C1 segment of cervical spinal cord (tissue), 14 donors: ENCODE results near the gene ZNF507.
"Not testable (repeated sequence)": the region's sequence is repeated elsewhere in the genome, so short reads cannot be mapped to it uniquely, and the experiment has no call there.

Experiments used
- DNase-seq, 14 donors: peaks; one replicate each; lab custom pipeline; 2025; lab: John Stamatoyannopoulos, UW

ZNF507 gene

DNA sequence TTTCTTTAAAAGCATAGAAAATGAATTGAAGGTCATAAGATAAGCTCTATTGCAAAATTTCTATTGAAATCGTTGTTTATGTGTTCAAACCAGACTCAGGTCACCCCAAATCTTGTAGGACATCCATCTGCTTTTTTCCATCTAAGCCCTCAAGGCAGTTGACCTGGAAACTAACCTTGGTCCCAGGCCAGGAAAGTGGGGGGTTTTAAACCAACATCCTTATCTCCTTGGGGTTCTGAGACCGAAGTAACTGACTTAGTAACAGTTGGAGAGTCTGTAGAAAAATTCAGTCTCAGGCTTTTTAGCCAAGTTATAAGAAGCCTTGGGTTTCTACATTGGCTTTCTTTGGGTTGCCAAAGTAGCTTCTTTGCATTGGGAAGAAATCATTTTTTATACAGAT lies 23.4 kb downstream of the ZNF507 start:
- DNase-seq = no peak

DNA sequence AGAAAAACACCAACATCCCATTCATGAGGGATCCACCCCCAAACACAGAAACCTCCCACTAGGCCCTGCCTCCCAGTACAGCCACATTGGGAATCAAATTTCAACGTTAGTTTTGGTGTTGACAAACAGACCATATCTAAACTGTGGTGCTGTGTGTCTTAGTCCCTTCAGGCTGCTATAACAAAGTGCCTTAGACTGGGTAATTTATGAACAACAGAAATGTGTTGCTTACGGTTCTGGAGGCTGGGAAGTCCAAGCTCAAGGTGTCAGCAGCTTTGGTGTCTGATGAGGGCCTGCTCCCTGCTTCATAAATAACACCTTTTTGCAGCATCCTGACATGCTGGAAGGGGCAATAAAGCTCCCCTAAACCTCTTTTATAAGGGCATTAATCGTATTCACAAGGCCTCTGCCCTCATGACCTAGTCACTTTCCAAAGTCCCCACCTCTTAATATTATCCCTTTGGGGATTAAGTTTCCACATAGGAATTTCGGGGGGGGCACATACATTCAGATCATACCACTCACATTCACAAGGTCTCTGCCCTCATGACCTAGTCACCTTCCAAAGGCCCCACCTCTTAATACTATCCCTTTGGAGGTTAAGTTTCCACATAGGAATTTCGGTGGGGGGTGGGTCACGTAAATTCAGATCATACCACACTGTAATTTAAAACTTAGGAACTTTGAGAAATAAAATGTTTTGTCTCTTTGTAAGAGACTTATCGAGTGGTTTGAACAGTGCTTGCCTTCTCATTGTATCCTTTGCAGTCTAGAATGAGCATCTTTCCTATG lies 27.5 kb downstream of the ZNF507 start:
- no peak for DNase-seq

DNA sequence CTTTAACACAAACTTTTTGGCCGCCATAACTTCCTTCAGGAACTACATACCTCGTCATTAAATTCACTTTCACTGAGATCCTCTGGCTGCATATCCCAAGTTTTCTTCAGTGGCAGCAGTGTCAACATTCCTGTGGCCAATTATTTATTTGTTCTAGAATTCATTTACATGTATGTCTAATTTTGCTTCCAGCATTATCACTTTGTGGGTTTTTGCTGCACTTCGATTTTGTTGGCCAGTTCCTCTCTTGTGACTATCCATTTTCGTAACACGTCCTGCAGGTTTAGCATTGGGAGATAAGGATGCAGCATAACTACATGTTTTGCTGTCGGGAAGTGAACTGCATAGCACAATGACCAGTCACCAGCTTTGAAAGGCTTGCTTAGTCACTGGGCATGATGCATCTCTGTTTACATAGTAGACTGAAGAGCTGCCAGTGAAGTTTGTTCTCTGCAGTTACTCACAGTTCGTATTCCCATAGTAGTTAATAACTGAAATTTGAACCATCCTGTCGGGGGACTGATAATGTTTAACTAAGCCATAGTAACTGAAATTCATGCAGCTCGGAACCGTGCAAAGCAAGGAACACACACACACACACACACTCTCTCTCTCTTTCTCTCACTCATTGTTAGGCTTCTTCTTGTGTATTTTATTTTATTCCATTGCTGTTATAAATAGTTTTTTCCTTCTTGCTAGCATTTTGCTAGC lies 28.3 kb downstream of the ZNF507 start:
- DNase-seq = peak in 6 of 14 donors; percentile 7 to 62 (median 21)

DNA sequence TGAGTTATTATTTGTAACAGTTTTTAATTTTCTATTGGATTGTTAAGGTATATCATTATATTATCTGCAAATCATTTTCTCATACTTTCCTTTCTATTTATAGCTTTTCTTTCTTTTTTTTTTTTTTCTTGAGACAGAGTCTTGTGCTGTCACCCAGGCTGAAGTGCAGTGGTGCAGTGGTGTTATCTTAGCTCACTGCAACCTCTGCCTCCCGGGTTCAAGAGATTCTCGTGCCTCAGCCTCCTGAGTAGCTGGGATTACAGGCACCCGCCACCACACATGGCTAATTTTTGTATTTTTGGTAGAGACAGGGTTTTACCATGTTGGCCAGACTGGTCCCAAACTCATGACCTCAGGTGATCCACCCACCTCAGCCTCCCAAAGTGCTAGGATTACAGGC lies 29.0 kb downstream of the ZNF507 start:
- DNase-seq = not testable (repeated sequence)

DNA sequence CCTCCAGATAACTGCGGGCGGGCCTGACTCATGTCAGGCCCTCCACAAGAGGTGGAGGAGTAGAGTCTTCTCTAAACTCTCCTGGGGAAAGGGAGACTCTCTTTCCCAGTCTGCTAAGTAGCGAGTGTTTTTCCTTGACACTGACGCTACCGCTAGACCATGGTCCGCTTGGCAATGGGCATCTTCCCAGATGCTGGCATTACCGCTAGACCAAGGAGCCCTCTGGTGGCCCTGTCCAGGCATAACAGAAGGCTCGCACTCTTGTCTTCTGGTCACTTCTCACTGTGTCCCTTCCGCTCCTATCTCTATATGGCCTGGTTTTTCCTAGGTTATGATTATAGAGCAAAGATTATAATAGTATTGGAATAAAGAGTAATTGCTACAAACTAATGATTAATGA lies 31.7 kb downstream of the ZNF507 start:
- DNase-seq = peak in 2 of 14 donors; percentile 8 to 17

DNA sequence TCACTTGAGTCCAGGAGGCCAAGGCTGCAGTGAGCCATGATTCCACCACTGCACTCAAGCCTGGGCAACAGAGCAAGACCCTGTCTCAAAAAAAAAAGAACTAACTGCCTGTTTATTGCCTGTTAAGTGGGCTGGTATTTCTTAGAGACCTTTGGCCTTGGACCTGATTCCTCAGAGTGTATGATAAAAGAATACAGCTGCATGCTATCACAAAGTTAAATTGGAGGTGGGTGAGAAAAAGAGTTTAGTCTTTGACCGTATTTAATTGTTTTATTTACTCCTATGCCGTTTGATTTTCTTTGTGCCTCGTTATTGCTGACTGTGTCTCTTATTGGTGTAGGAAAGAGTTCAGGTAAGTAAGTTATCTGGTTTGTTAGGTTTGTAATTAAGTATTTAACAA lies 34.9 kb downstream of the ZNF507 start:
- DNase-seq = no peak

DNA sequence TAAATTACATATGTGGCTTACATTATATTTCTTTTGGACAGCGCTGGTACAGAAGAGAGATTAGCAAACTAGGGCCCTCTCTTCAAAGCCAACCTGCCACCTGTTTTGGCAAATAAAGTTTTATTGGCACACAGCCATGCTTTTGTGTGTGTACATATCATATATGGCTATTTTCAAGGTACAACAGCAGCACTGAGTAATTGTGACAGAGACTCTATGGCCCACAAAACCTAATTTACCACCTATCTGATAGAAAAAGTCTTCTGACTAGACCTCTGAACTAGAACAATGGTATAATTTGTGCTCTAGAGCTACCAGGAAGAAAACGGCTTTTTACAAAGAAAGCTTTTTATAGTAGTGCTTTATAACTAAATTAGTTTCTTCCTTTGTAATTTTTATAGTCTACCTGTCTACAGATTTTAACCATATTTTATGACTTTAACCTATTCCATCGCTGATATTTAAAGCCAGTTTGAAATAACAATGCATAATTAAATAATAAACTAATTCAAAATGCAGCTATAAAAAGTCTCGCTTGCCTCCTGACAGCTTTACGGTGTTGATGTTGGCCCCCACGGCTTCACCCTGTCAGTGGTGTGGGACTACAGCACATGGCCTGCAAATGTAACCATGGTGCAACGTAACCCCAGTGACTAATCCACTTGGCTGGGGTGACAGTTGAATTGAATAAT lies 42.4 kb downstream of the ZNF507 start:
- DNase-seq = no peak

DNA sequence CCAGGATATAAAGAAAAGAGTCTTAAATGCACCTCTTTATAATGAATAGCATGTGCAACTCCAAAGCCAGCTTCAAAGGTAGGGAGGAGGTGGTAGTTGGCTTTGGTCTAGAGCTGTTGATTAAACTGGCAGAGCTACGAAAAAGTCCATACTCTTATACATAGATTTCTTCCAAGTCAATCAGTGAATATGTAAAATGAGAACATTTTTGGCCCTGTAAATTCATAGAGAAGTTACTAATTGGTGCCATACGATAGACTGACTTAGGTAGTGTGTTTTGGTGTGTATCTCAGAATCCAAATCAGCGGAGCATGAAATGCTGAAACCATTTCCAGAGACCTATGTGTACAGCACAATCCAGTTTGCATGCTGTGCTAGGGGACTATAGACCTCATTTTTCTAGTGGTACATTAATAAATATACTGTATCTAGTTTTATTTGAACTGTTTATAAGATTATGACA lies 43.0 kb downstream of the ZNF507 start:
- no peak for DNase-seq

DNA sequence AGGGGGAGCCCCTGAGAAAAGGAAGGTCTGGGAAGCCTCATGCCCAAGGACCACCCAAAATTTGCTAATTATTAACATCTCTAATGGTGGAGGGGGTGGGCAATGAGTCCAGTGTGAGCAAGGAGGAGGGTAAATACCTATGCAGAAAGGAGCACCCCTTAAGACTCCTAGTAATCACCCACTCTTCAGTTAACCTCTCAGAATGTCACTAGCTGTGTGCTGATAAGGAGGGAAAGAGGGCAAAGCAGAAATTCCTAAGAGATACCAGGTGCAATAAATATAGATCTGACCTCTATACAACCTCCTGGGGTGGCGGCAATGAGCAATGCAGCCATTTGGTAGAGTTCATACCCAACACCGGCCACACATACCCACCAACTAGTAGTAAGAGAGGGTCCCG lies 47.5 kb downstream of the ZNF507 start:
- no peak for DNase-seq

DNA sequence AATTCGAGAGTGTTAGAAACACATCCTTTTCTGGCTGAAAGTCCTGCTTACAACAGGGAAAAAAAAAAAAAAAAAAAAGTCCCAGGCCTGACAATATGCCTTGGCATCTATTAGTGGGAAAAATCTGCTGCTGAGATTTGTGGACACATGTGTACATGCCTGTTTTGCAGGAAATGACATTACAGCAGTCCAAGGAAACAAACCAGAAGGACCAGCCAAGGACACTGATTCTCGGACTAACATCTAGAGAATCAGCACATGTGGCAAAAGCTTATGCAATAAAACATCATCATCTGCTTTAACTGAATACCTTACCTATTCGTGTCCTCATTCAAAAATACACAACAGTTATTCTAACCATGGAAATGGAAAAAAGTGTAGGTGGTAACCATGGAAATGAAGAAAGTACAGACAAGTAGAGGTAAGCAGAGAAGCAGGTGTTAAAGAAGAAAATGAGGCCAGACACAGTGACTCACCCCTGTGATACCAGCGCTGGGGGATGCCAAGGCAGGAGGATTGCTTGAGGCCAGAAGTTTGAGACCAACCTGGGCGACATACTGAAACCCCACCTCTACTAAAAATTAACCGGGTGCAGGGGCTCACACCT lies 50.7 kb downstream of the ZNF507 start:
- DNase-seq = no peak

DNA sequence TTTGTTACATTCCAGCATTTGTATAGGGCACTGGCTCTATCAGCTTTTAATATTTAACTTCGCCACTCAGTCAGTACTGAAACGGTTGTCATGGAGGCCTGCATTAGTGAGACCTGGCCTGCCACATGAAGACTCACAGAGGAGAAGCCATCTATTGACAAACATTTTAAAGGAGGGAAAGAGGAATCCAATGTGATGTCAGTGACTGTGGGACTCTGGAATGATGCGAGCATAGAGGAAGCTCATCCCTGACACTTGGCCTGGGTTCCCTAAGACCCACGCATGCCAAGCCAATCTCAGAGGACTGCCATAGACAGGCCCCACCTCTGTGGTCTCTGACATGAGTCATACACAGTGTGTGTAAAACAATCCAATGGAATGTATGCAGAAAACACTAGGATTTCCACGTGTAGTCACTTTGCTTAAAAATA lies 52.3 kb downstream of the ZNF507 start:
- no peak for DNase-seq

DNA sequence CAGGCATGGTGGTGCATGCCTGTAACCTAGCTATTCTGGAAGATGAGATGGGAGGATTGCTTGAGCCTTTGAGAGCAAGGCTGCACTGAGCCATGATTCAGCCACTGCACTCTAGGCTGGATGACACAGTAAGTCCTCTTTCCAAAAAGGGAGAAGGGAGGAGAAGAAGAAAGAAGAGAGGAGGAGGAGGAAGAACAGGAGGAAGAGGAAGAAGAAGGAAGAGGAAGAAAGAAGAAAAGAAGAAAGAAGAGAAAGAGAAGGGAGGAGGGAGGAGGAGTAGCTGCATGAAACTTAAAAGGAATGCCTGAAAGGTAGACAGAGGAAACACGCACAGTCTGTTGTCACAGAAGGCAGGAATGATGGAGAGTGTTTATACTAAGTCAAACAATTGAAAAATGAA lies 56.6 kb downstream of the ZNF507 start:
- DNase-seq = no peak

DNA sequence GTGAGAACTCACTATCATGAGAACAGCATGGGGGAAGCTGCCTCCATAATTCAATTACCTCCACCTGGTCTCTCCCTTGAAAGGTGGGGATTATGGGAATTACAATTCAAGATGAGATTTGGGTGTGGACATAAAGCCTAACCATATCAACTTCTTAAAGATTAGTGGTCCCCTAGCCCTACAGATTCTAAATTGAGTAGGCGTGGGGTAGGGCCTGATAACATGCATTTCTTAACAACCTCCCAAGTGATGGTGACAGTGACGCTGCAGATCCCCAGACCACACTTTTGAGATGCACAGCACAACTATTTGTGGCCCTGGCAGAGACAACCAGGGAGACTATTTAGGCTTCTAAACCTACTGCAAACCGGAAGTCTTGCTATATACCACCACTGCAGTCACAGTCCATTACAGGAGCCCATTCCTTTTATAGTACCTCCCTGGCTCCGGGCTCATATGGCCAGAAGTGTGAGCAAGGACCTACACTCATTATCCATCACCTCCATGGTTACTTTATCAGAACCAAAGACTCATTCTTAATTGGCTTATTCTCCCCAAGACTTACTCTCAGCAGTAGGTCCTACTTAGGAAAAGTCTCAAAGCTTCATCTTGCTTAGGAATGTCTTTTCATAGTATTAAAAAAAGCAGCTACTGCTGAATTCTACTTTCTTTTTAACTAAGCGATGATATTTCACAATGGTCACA lies 58.0 kb downstream of the ZNF507 start:
- no peak for DNase-seq

DNA sequence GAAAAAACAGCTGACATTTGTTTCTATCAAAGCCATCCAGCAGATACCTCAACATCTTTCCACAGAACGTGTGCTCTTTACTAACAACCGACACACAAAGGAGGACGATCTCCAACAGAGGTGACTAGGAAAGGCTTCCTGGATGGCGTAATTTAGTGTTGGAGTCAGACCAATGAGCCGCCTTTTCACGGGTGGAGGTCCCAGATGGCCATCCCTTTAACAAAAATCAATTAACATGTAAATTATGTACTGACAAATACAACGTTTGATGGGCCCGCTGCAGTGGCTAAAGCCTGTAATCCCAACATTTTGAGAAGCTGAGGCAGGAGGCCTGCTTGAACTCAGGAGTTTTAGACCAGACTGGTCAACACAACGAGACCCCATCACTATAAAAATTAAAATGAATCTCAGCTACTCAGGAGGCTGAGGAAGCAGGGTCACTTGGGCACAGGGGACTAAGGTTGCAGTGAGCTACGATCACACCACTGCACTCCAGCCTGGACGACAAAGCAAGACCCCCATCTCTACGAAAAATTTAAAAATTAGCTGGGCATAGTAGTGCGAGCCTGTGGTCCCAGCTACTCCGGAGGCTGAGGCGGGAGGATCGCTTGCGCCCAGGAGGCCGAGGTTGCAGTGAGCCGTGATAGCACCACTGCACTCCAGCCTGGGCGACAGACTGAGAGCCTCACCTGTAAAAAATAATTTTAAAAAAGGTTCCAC lies 59.0 kb downstream of the ZNF507 start:
- no peak for DNase-seq

DNA sequence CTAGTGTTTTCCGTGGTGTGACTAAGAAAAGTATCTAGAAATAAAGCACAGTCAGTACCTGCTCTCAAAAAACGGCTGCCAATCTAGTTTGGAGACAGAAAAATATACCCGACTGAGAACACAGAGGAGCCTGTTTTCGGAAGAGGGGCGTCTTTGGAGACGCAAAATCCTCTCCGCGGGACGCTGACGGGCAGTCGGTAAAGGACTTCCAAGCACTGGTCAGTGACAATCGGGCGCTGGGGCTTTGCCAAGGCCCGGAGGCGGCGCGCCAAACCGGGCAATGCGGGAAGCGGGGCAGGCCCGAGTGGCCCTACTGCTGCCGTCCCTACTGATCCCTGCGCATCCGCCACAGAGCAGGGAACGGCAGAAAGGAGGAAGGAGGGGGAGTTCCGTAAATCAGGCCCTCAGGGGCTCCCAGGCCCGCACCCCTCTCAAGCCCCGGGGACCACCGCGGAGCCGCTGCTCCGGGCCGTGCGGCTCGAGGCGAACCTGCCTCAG lies 59.6 kb downstream of the ZNF507 start:
- DNase-seq = peak in 12 of 14 donors; percentile 14 to 85 (median 75)

DNA sequence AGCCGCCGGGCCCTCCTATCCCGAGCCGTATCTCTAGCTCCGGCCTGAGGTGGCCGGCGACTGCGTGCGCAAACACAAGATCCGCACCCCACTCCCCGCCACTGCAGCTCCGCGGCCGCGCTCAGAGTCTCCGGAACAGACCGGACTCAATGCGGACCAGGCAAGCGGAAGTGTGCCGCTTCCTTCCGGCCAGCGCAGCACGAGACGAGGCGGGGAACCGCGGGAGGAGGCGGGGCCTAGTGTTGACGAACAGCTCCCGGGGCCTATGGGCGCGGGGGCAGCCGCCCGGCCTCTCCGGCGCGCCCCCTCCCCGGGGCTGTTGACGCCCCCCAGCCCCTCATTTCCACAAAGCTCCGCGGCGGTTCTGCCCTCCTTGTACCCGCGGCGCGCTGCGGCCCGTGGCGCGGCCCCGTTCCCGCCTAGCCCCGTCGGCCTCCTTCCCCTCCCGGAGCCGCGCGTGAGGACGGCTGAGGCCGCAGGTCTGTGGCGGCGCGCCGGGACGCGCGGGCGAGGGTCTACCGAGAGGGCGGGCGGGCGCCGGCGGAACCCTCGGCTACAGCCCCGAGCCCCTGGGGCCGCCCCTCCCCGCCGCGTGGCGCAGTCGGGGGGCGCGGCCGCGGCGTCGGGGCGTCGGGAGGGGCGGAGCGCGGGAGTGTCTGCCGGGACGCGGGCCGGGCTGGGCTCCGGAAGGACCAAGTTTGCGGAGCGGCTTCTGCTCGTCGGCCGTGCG lies 60.2 kb downstream of the ZNF507 start, which contains the start of gene DPY19L3:
Gene DPY19L3, plus strand, starts transcription at position 340 of the 730 bp plus-strand sequence. CDS start 2,484 bp downstream, outside the sequence.
- peak; percentile 41 to 96 (median 92) for DNase-seq

DNA sequence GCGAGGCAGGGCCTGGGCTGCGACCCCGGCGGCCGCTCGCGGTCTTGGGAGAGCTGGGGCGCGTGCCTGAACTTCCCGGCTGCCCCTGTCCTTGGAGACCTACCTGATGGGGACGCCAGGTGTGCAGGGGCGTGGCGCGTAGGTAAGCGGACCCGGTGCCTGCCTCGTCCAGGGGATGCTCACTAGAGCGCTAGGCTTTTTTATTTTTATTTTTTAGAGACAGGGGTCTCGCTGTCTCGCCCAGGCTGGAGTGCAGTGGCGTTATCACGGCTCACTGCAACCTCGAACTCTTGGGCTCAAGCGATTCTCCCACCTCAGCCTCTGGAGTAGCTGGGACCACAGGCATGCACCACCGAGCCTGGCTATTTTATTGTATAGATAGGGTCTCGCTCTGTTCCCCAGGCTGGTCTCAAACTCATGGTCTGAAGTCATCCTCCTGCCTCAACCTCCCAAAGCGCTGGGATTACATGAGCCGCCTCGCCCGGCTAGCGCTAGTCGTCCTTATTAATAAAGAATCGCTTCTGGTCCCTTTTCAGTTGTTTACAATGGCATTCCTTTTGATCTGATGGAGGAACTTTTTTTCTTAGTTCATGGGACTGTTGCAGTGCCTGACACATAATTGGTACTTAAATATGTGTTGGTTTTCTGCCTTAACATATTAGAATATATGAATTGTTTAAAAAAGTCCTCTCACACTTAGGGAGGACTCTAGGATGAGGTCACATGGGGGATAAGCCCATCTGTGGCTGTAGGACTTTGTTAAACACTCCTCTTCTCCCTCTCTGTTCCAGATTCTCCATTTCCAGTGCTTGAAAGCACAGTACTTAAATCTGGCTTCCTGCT lies 61.0 kb downstream of the ZNF507 start:
- no peak for DNase-seq
